GM10266 (cell line): ENCODE results near the gene CA7.

Experiments
- DNase-seq: peaks from one replicate; pipeline ENCODE4 v3.0.0; 2012; ENCODE audit errors: extremely low spot score
- CTCF ChIP-seq: IDR thresholded peaks from 2 replicates; pipeline ENCODE4 v1.5.1; 2012; ENCODE audit warnings: mild to moderate bottlenecking, low read depth; ENCODE audit not compliant: control insufficient read depth, insufficient read depth; ENCODE audit errors: missing control alignments

CA7 gene

GRCh38 chr16:66850115-66850815, 6.1 kb downstream of the CA7 start:
- TF ChIP-seq CTCF, result no peak
- DNase-seq, result no peak

DNA sequence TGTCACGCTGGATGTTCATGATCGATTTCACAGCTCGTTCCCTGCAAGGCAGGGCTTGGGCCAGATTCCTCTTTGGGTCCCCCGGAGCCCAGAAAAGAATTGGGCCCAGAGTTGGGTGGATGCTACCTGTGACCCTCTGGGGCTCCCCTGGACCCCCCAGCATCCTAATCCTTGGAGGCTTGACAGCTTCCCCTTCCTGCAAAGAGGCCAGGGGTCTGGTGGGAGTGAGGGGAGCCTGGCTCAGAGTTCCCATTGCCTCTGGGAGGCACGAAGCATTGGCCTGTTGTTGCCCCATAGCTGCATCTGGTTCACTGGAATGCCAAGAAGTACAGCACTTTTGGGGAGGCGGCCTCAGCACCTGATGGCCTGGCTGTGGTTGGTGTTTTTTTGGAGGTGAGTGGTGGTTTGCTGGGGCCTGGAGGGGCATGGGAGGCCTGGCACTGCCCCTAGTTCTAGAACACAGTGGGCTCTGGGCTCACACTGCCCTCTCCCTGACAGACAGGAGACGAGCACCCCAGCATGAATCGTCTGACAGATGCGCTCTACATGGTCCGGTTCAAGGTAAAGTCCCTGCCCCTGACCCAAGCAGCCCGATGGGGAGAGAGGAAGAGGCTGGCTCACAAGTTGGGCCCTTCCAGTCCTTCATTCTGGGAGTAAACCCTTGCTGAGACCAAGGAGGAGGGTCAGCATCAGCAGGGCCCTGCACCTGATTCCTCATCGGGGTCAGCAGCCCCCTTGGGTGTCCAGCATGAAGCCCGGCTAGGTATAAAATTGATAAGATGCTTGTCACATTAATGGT, 7.2 kb downstream of the CA7 start:
- DNase-seq, result no peak
- no peak for TF ChIP-seq CTCF

- no peak for TF ChIP-seq CTCF
- DNase-seq, result no peak
Observed at GRCh38 chr16:66853261-66854139, 9.3 kb downstream of the CA7 start.

- no peak for TF ChIP-seq CTCF
- DNase-seq, result no peak
Observed at GRCh38 chr16:66856184-66856730, 12.0 kb downstream of the CA7 start.

GRCh38 chr16:66856801-66857200, 12.6 kb downstream of the CA7 start:
- DNase-seq, result no peak

GRCh38 chr16:66857437-66857836, 13.2 kb downstream of the CA7 start:
- no peak for TF ChIP-seq CTCF
- DNase-seq, result no peak

More at GRCh38 chr16:66856801-66857200, 12.6 kb downstream of the CA7 start:
- no peak for TF ChIP-seq CTCF
